Keratinocyte (primary cell): ENCODE data around the gene CRTC1.

Source experiments
- EZH2 ChIP-seq: IDR thresholded peaks from one replicate; pipeline ENCODE4 v1.6.1; 2012; ENCODE audit warnings: inconsistent platforms, mild to moderate bottlenecking, low read length, moderate library complexity
- TF ChIP-seq, protein P1 (sequence below), 3 experiments: IDR thresholded peaks in 1 of 3; conservative IDR thresholded peaks in 1 of 3; optimal IDR thresholded peaks in 1 of 3; 2 replicates in 2 of 3; 3 replicates in 1 of 3; pipeline versions ENCODE3 to v1.5.1; 2011; ENCODE audit warnings: low read length in 3 of 3, mild to moderate bottlenecking in 3 of 3, moderate library complexity in 2 of 3, control low read depth in 1 of 3, inconsistent platforms in 1 of 3; ENCODE audit not compliant: insufficient read depth in 2 of 3; ENCODE audit errors: extremely low read depth in 1 of 3

DNA sequence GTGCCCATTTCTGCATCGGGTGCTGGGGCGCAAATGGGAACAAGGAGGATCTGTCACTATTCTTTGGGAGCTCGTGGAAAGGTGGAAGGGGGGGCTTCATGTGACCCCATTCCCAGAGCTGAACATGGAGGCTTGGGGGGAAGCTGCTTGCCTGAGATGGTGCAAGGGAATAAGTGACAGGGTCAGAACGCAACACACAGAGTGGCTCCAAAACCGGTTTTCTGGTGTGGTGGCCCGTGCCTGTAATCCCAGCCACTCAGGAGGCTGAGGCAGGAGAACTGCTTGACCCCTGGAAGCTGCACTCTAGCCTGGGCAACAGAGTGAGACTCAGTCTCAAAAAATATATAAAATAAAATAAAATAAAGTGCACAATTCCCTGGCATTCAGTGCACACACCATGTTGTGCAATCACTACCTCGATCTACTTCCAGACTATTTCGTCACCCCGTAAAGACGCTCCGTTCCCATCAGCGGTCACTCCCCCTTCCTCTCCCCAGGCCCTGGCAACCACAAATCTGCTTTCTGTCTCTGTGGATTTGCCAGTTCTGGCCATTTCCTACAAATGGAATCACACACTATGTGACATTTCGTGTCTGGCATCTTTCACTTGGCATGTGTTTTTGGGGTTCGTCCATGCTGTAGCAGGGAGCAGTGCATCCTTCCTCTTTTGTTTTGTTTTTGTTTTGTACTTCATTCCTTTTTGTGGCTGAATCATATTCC, 125.8 kb downstream of the CRTC1 start:
- TF ChIP-seq, protein P1, sequence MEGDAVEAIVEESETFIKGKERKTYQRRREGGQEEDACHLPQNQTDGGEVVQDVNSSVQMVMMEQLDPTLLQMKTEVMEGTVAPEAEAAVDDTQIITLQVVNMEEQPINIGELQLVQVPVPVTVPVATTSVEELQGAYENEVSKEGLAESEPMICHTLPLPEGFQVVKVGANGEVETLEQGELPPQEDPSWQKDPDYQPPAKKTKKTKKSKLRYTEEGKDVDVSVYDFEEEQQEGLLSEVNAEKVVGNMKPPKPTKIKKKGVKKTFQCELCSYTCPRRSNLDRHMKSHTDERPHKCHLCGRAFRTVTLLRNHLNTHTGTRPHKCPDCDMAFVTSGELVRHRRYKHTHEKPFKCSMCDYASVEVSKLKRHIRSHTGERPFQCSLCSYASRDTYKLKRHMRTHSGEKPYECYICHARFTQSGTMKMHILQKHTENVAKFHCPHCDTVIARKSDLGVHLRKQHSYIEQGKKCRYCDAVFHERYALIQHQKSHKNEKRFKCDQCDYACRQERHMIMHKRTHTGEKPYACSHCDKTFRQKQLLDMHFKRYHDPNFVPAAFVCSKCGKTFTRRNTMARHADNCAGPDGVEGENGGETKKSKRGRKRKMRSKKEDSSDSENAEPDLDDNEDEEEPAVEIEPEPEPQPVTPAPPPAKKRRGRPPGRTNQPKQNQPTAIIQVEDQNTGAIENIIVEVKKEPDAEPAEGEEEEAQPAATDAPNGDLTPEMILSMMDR (optimal IDR thresholded peaks at IDR 0.05 in 1 of 3, IDR thresholded peaks at IDR 0.05 in 1 of 3, conservative IDR thresholded peaks at IDR 0.05 in 1 of 3; ENCODE audit: extremely low read depth in 1 of 3, insufficient read depth in 2 of 3, low read length in 3 of 3), result no peak
- no peak for TF ChIP-seq EZH2
